Ascending aorta (tissue), 2 donors: ENCODE data around the gene FXYD3. TPM values are rescaled to one million over a fixed set of nuclear protein-coding genes. Genes with fewer than 3 reads are reported as not detected.

Source experiments
- DNase-seq, 2 donors: peaks; one replicate each; pipeline ENCODE4 v3.0.0-alpha.2; 2019; ENCODE audit warnings: low spot score in 2 of 2
- H3K27ac ChIP-seq, 2 donors: fragments of 200-600 bp; sonication (generic); one replicate each; pipeline ENCODE4 v1.5.1; 2016 to 2017; ENCODE audit warnings: mild to moderate bottlenecking in 1 of 2
- H3K27me3 ChIP-seq: fragments of 200-600 bp; sonication (generic); one replicate; pipeline ENCODE4 v1.5.1; 2017
- H3K36me3 ChIP-seq, 2 donors: fragments of 200-600 bp; sonication (generic); one replicate each; pipeline ENCODE4 v1.5.1; 2016
- H3K4me1 ChIP-seq, 2 donors: fragments of 200-600 bp; sonication (generic); one replicate each; pipeline ENCODE4 v1.5.1; 2016 to 2017; ENCODE audit warnings: mild to moderate bottlenecking in 1 of 2
- H3K4me3 ChIP-seq, 2 donors: fragments of 200-600 bp; sonication (generic); one replicate each; pipeline ENCODE4 v1.5.1; 2016 to 2017; ENCODE audit warnings: mild to moderate bottlenecking in 1 of 2
- H3K9me3 ChIP-seq, 2 donors: fragments of 200-600 bp; sonication (generic); one replicate each; pipeline ENCODE4 v1.5.1; 2016
- intact Hi-C: fragments of 100-400 bp; cut with DNase I; formaldehyde crosslinking; loops from one replicate; pipeline ENCODE4 v1.15.1; 2023
- total RNA-seq: library from RNA; depleted of rRNA; stranded (reverse); fragments of >200 nt; gene quantifications from one replicate; pipeline ENCODE4 v1.1.0, GENCODE V29; 2016
- TF ChIP-seq, protein P1 (sequence below), 3 experiments: fragments of 200-600 bp in 2 of 3; fragments of 450-650 bp in 1 of 3; sonication (generic) in 2 of 3; IDR thresholded peaks; one replicate each; pipeline ENCODE4 v1.5.1; 2016 to 2019; ENCODE audit warnings: antibody characterized with exemption in 3 of 3, mild to moderate bottlenecking in 1 of 3, moderate library complexity in 1 of 3

The FXYD3 gene
- total RNA-seq, 1 donor from 2014 or later, result not detected

DNA sequence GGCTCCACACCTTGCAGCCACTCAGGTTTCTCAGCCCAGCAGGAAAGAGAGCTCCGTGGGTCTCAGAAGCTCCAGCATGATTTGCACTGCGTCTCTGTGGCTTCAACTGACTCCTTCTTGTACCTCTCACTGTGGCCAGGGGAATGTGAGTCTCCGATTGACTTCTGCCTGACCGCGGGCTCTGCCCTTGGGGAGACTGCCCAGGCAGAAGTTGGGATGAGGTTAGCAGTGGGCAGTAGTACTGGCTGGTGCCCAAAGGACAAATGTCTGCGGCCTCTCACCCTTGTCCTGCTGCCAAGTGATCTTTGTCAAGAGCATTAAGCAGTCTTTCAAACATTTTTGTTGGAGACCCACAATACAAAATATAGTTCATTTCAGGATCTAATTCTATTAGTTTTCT, 34.4 kb upstream of the FXYD3 start:
- H3K36me3 ChIP-seq, result no peaks in the 10 kb centered on the region
- H3K4me1 ChIP-seq, result no peaks in the 10 kb centered on the region
- TF ChIP-seq, protein P1, sequence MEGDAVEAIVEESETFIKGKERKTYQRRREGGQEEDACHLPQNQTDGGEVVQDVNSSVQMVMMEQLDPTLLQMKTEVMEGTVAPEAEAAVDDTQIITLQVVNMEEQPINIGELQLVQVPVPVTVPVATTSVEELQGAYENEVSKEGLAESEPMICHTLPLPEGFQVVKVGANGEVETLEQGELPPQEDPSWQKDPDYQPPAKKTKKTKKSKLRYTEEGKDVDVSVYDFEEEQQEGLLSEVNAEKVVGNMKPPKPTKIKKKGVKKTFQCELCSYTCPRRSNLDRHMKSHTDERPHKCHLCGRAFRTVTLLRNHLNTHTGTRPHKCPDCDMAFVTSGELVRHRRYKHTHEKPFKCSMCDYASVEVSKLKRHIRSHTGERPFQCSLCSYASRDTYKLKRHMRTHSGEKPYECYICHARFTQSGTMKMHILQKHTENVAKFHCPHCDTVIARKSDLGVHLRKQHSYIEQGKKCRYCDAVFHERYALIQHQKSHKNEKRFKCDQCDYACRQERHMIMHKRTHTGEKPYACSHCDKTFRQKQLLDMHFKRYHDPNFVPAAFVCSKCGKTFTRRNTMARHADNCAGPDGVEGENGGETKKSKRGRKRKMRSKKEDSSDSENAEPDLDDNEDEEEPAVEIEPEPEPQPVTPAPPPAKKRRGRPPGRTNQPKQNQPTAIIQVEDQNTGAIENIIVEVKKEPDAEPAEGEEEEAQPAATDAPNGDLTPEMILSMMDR (IDR thresholded peaks at IDR 0.05), result no peak
- DNase-seq, result no peak
- no peaks in the 10 kb centered on the region for H3K9me3 ChIP-seq
- H3K4me3 ChIP-seq, result no peak overlapping the region
- H3K27me3 ChIP-seq, result no peaks in the 10 kb centered on the region
- H3K27ac ChIP-seq, result no peak overlapping the region
- intact Hi-C loops, result no loop called here

DNA sequence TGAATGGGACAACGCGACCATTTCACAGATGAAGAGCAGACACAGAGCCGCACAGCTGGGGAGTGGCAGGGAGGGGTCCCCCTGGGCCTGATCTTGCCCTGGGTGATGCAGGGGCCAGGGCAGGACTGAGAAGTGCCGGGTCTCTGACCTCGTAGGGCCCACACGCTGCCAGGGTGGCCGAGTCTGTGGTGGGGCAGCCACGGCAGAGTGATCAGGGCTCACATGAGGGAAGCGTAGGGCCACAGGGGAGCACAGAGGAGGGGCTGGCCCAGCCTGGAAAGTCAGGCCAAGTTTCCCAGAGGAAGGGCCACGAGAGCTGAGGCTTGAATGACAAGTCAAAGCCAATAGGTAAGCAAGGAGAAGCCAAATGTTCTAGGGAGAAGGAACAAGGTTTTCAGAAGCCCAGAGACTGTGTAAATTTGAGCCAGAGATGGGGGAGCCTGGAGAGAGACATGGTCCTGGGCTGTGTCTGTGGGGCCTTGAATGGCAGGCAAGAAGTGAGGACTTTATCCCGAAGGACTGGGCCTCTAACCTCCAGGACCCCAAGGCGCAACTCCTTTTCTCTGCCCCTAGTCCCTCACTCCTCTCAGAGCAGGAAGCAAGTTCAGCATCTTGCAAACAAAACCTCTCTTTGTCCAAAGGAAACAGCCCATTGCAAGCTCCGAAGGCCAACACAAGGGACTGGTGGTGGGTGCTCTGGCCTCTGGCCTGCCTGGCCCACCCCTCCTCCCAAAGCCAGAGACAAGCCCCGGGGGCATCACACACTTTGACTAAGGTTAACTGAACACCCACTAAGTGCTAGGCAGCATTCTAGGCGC, 31.7 kb upstream of the FXYD3 start:
- H3K27ac ChIP-seq, result no peak overlapping the region
- intact Hi-C loops, result no loop called here
- no peaks in the 10 kb centered on the region for H3K4me1 ChIP-seq
- H3K9me3 ChIP-seq, result no peaks in the 10 kb centered on the region
- no peak overlapping the region for H3K4me3 ChIP-seq
- TF ChIP-seq, protein P1 (IDR thresholded peaks at IDR 0.05), result no peak
- no peaks in the 10 kb centered on the region for H3K27me3 ChIP-seq
- no peaks in the 10 kb centered on the region for H3K36me3 ChIP-seq
- DNase-seq, result no peak

DNA sequence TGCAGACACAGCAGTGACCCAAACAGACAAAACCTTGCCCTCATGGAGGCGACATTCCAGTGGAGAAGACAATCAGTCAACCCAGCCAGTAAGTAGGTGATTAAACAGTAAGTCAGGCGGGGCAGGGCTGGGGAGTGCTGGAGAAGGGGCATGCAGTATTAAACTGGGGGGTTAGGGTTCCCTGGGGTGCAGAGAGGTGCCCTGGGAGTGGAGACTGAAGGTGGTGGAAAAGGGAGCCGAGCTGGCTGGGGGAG, 31.2 kb upstream of the FXYD3 start:
- Histone ChIP-seq H3K9me3 (no peaks in the 10 kb centered on the region), H3K27ac (no peak overlapping the region), H3K4me3 (no peak overlapping the region), H3K36me3 (no peaks in the 10 kb centered on the region), H3K4me1 (no peaks in the 10 kb centered on the region), H3K27me3 (no peaks in the 10 kb centered on the region)
- intact Hi-C loops, result no loop called here
- TF ChIP-seq, protein P1 (IDR thresholded peaks at IDR 0.05), result no peak
- DNase-seq, result no peak

DNA sequence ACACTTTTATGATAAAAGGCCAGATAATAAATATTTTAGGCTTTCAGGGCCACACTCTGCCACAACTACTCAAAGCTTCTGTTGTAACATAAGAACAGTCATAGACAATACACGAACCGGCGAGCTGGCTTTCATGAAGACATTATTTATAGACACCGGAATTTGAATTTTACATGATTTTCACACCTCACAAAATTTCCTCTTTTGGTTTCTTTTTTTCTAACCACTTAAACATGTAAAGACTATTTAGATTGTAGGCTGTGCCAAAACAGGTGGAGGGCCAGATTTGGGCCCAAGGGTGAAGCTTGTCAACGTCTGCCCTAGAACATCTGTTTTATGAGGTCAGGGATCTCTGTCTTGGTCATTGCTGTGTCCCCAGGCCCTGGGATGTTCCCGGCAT, 29.7 kb upstream of the FXYD3 start:
- H3K9me3 ChIP-seq, result no peaks in the 10 kb centered on the region
- H3K4me1 ChIP-seq, result peaks cover 0 to 4% of the 10 kb centered on the region in 2 donors
- DNase-seq, result no peak
- H3K36me3 ChIP-seq, result no peaks in the 10 kb centered on the region
- no peak overlapping the region for H3K27ac ChIP-seq
- peaks cover 2% of the 10 kb centered on the region for H3K27me3 ChIP-seq
- intact Hi-C loops, result no loop called here
- no peak overlapping the region for H3K4me3 ChIP-seq
- TF ChIP-seq, protein P1 (IDR thresholded peaks at IDR 0.05), result no peak

DNA sequence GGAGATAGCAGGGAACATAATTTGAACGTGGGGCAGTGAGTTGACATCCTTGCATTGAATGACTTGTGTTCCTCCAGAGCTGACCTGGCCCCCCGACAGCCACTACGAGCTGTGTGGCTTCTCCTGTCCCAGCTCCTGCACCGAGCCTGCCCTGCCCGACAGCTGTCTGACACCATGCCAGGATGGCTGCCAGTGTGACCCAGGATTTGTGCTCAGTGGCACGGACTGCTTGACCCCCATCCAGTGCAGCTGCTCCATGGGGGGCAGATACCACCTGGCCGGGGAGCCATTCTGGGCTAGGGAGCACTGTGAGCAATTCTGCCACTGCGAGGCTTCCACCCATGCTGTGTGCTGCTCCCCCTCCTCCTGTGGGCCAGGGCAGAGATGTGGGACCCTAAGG, 29.2 kb upstream of the FXYD3 start:
- Histone ChIP-seq H3K4me1 (peaks cover 0 to 4% of the 10 kb centered on the region in 2 donors), H3K4me3 (no peak overlapping the region), H3K27me3 (peaks cover 3% of the 10 kb centered on the region), H3K36me3 (no peaks in the 10 kb centered on the region), H3K27ac (no peak overlapping the region), H3K9me3 (no peaks in the 10 kb centered on the region)
- intact Hi-C loops, result no loop called here
- TF ChIP-seq, protein P1 (IDR thresholded peaks at IDR 0.05), result no peak
- no peak for DNase-seq

DNA sequence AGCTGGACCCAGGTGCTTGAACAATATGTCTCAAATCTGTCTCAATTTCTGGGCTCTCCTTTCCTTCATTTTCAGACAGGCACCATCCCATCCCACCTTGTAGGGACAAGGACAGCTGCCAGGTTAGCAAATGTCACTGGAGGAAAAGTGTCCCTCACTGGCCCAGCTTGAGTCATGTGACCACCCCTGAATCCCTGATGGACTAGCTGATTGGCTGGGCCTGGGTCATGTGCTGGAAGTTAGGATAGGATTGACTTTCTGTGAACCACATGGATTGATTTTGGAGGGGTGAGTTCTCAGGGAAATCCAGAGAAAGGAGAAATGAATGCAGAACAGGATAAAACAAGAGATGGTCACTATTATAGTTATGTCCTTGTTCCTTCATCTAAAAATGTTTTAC, 28.2 kb upstream of the FXYD3 start:
- no peaks in the 10 kb centered on the region for H3K36me3 ChIP-seq
- no peak for DNase-seq
- H3K4me1 ChIP-seq, result peaks cover 0 to 4% of the 10 kb centered on the region in 2 donors
- no peak overlapping the region for H3K27ac ChIP-seq
- intact Hi-C loops, result no loop called here
- TF ChIP-seq, protein P1 (IDR thresholded peaks at IDR 0.05), result no peak
- no peaks in the 10 kb centered on the region for H3K9me3 ChIP-seq
- no peak overlapping the region for H3K4me3 ChIP-seq
- H3K27me3 ChIP-seq, result peaks cover 3% of the 10 kb centered on the region
